SU-DHL-6 (cell line): Measurements from ENCODE around the gene GAREM1.

Experiments
- H2AFZ ChIP-seq: fragments of 200-600 bp; sonication (generic); 2 replicates; pipeline ENCODE4 v1.6.1; 2014; ENCODE audit warnings: low read depth, mild to moderate bottlenecking, moderate library complexity, mixed read lengths, antibody characterized with exemption, low read length; ENCODE audit not compliant: severe bottlenecking
- H3F3A ChIP-seq: fragments of 200-600 bp; shearing (Covaris generic); 2 replicates; pipeline ENCODE4 v1.6.0; 2016; ENCODE audit warnings: antibody characterized with exemption, mild to moderate bottlenecking; ENCODE audit not compliant: insufficient read depth
- H3K27ac ChIP-seq: fragments of 200-600 bp; sonication (generic); 2 replicates; pipeline ENCODE4 v1.5.1; 2016; ENCODE audit warnings: low read depth, mild to moderate bottlenecking, low read length, moderate library complexity, mixed read lengths
- H3K27me3 ChIP-seq: fragments of 200-600 bp; sonication (generic), shearing (Covaris generic); 2 replicates; pipeline ENCODE4 v1.6.0; 2014; ENCODE audit warnings: mild to moderate bottlenecking, low read length
- H3K36me3 ChIP-seq: fragments of 200-600 bp; sonication (generic); 2 replicates; pipeline ENCODE4 v1.6.1; 2014; ENCODE audit warnings: mild to moderate bottlenecking, low read length, mixed read lengths
- H3K4me2 ChIP-seq: fragments of 300-600, 200-600 bp; shearing (Covaris generic), sonication (generic); 2 replicates; pipeline ENCODE4 v1.6.0; 2014; ENCODE audit warnings: low read length, low read depth, mild to moderate bottlenecking; ENCODE audit not compliant: poor library complexity, severe bottlenecking
- H3K4me3 ChIP-seq: fragments of 200-600 bp; sonication (generic); 2 replicates; pipeline ENCODE4 v1.5.1; 2014; ENCODE audit warnings: antibody characterized with exemption, low read length, mild to moderate bottlenecking, mixed read lengths; ENCODE audit not compliant: insufficient read depth, poor library complexity, severe bottlenecking
- H3K79me2 ChIP-seq: fragments of 200-600 bp; sonication (generic); 2 replicates; pipeline ENCODE4 v1.6.1; 2014; ENCODE audit warnings: mild to moderate bottlenecking, low read length, moderate library complexity; ENCODE audit not compliant: insufficient read depth
- H3K9ac ChIP-seq: fragments of 200-600 bp; sonication (generic); 2 replicates; pipeline ENCODE4 v1.7.0; 2014; ENCODE audit warnings: mild to moderate bottlenecking, low read length
- H3K9me2 ChIP-seq: fragments of 200-600 bp; sonication (generic); replicated peaks from 2 replicates; pipeline ENCODE4 v1.6.1; 2014; ENCODE audit warnings: low read length; ENCODE audit not compliant: insufficient read depth
- H3K9me3 ChIP-seq: fragments of 200-600 bp; sonication (generic); 2 replicates; pipeline ENCODE4 v1.6.1; 2014; ENCODE audit warnings: low read length, mixed read lengths; ENCODE audit not compliant: insufficient read depth
- H4K20me1 ChIP-seq: fragments of 200-600 bp; sonication (generic); 2 replicates; pipeline ENCODE4 v1.6.1; 2014; ENCODE audit warnings: low read depth, mild to moderate bottlenecking, antibody characterized with exemption, low read length, moderate library complexity, mixed read lengths
- CTCF ChIP-seq: fragments of 200-600 bp; sonication (generic); IDR thresholded peaks from one replicate; pipeline ENCODE4 v1.5.1; 2017; ENCODE audit warnings: antibody characterized with exemption, mild to moderate bottlenecking, low read length, moderate library complexity; ENCODE audit not compliant: insufficient read depth, poor library complexity, severe bottlenecking
- EZH2phosphoT487 ChIP-seq: fragments of 200-600 bp; sonication (generic), shearing (Covaris generic); conservative IDR thresholded peaks from 2 replicates; pipeline ENCODE4 v1.6.1; 2018; ENCODE audit warnings: mild to moderate bottlenecking, antibody characterized with exemption, low read length, moderate library complexity, mixed read lengths

The GAREM1 gene

GRCh38 chr18:32373505-32373904 is 97.2 kb downstream of the GAREM1 start:
- no peaks in the 10 kb centered on the region for H3K9me3 ChIP-seq
- H4K20me1 ChIP-seq, result no peaks in the 10 kb centered on the region
- H3K9me2 ChIP-seq, result no peaks in the 10 kb centered on the region
- H3K27me3 ChIP-seq, result no peaks in the 10 kb centered on the region
- H3K4me2 ChIP-seq, result no peak overlapping the region
- no peak for TF ChIP-seq EZH2phosphoT487
- TF ChIP-seq CTCF, result no peak
- no peak overlapping the region for H3K27ac ChIP-seq
- no peak overlapping the region for H2AFZ ChIP-seq
- H3K79me2 ChIP-seq, result no peaks in the 10 kb centered on the region
- no peaks in the 10 kb centered on the region for H3F3A ChIP-seq
- H3K4me3 ChIP-seq, result no peak overlapping the region
- H3K36me3 ChIP-seq, result no peaks in the 10 kb centered on the region
- H3K9ac ChIP-seq, result no peak overlapping the region

- H3K9me2 ChIP-seq, result no peaks in the 10 kb centered on the region
- no peaks in the 10 kb centered on the region for H3K9me3 ChIP-seq
- H3K79me2 ChIP-seq, result no peaks in the 10 kb centered on the region
- no peak overlapping the region for H3K27ac ChIP-seq
- H2AFZ ChIP-seq, result no peak overlapping the region
- no peaks in the 10 kb centered on the region for H3K27me3 ChIP-seq
- no peak overlapping the region for H3K4me2 ChIP-seq
- H3F3A ChIP-seq, result no peaks in the 10 kb centered on the region
- TF ChIP-seq EZH2phosphoT487 (no peak), CTCF (no peak)
- H4K20me1 ChIP-seq, result no peaks in the 10 kb centered on the region
- H3K36me3 ChIP-seq, result no peaks in the 10 kb centered on the region
- H3K4me3 ChIP-seq, result no peak overlapping the region
- no peak overlapping the region for H3K9ac ChIP-seq
These were observed 98.2 kb downstream of the GAREM1 start for GRCh38 chr18:32372381-32373061.

- Histone ChIP-seq H3K9ac (no peak overlapping the region), H4K20me1 (no peaks in the 10 kb centered on the region), H3K9me2 (no peaks in the 10 kb centered on the region), H3K27ac (no peak overlapping the region), H3K4me3 (no peak overlapping the region), H3K36me3 (no peaks in the 10 kb centered on the region), H3K27me3 (no peaks in the 10 kb centered on the region), H3F3A (no peaks in the 10 kb centered on the region), H3K79me2 (no peaks in the 10 kb centered on the region), H3K9me3 (no peaks in the 10 kb centered on the region), H3K4me2 (no peak overlapping the region), H2AFZ (no peak overlapping the region)
- no peak for TF ChIP-seq EZH2phosphoT487
- TF ChIP-seq CTCF, result no peak
These were observed 98.7 kb downstream of the GAREM1 start for GRCh38 chr18:32372047-32372380.
